Central memory CD8-positive, alpha-beta T cell (primary cell): ENCODE data around the gene PCGF3.
"Not testable (repeated sequence)": the region's sequence is repeated elsewhere in the genome, so short reads cannot be mapped to it uniquely, and the experiment has no call there.

ENCODE experiments used
- ATAC-seq: fragments of 150-1000 bp; cut with Tn5 transposase; replicated peaks from 2 replicates; pipeline ENCODE4 v1.10.0; 2022; ENCODE audit warnings: mild to moderate bottlenecking, moderate FRiP score, moderate number of reproducible peaks; ENCODE audit not compliant: poor library complexity, severe bottlenecking; ENCODE audit errors: extremely low read depth
- DNase-seq, 2 donors: peaks; one replicate each; pipeline ENCODE4 v3.0.0; 2021; ENCODE audit warnings: low spot score in 2 of 2
- H3K27ac Mint-ChIP-seq: one replicate; pipeline ENCODE4 v1.8.0; 2022; ENCODE audit warnings: low read depth, mild to moderate bottlenecking, moderate library complexity, mixed read lengths
- H3K27me3 Mint-ChIP-seq: one replicate; pipeline ENCODE4 v1.8.0; 2022; ENCODE audit warnings: mixed read lengths
- H3K36me3 Mint-ChIP-seq: one replicate; pipeline ENCODE4 v1.8.0; 2022; ENCODE audit warnings: mild to moderate bottlenecking, moderate library complexity, mixed read lengths; ENCODE audit not compliant: insufficient read depth
- H3K4me1 Mint-ChIP-seq: one replicate; pipeline ENCODE4 v1.8.0; 2022; ENCODE audit warnings: mixed read lengths
- H3K4me3 Mint-ChIP-seq: one replicate; pipeline ENCODE4 v1.8.0; 2022; ENCODE audit warnings: mild to moderate bottlenecking, moderate library complexity, mixed read lengths
- H3K9me3 Mint-ChIP-seq: one replicate; pipeline ENCODE4 v1.8.0; 2022; ENCODE audit warnings: mixed read lengths

The PCGF3 gene

GRCh38 chr4:688854-689681 is 16.6 kb upstream of the PCGF3 start, which contains the start of gene SLC49A3:
Gene SLC49A3, minus strand, starts transcription at chr4:689151. Its CDS starts 24 bp downstream, at chr4:689127.
- ATAC-seq (no peak), DNase-seq (no peak)
- no peak within 1 kb of the TSS for H3K4me3 Mint-ChIP-seq
- no peaks in the 10 kb centered on the region for H3K4me1 Mint-ChIP-seq
- H3K27me3 Mint-ChIP-seq: peaks cover 13% of the 10 kb centered on the region
- no peak within 1 kb of the TSS for H3K27ac Mint-ChIP-seq
- peaks cover 3% of the 10 kb centered on the region for H3K36me3 Mint-ChIP-seq
- no peaks in the 10 kb centered on the region for H3K9me3 Mint-ChIP-seq

GRCh38 chr4:689723-690122 is 15.9 kb upstream of the PCGF3 start:
- Mint-ChIP-seq H3K9me3 (no peaks in the 10 kb centered on the region), H3K36me3 (peaks cover 3% of the 10 kb centered on the region), H3K27ac (no peak overlapping the region), H3K4me1 (no peaks in the 10 kb centered on the region), H3K4me3 (no peak overlapping the region), H3K27me3 (peaks cover 20% of the 10 kb centered on the region)
- ATAC-seq: no peak
- DNase-seq: no peak

- Mint-ChIP-seq H3K27me3 (peaks cover 21% of the 10 kb centered on the region), H3K27ac (no peak overlapping the region), H3K4me3 (no peak overlapping the region), H3K9me3 (no peaks in the 10 kb centered on the region), H3K36me3 (peaks cover 2% of the 10 kb centered on the region), H3K4me1 (no peaks in the 10 kb centered on the region)
- DNase-seq (no peak), ATAC-seq (no peak)
Measured at GRCh38 chr4:692771-693554, 12.7 kb upstream of the PCGF3 start.

- not testable (repeated sequence) for H3K27ac Mint-ChIP-seq, H3K36me3 Mint-ChIP-seq, DNase-seq, H3K4me3 Mint-ChIP-seq, H3K9me3 Mint-ChIP-seq, H3K4me1 Mint-ChIP-seq, ATAC-seq
- H3K27me3 Mint-ChIP-seq: peaks cover 19% of the 10 kb centered on the region
Measured at GRCh38 chr4:694341-694940, 11.2 kb upstream of the PCGF3 start.

- Mint-ChIP-seq H3K36me3 (peaks cover 3% of the 10 kb centered on the region), H3K4me1 (peaks cover 5% of the 10 kb centered on the region), H3K27ac (no peak overlapping the region), H3K9me3 (no peaks in the 10 kb centered on the region), H3K27me3 (peaks cover 6% of the 10 kb centered on the region), H3K4me3 (no peak overlapping the region)
- DNase-seq (no peak), ATAC-seq (no peak)
Measured at GRCh38 chr4:699816-700580, 5.6 kb upstream of the PCGF3 start.

GRCh38 chr4:700587-701264 is 4.9 kb upstream of the PCGF3 start:
- H3K27me3 Mint-ChIP-seq: no peaks in the 10 kb centered on the region
- H3K27ac Mint-ChIP-seq: no peak overlapping the region
- ATAC-seq (no peak), DNase-seq (no peak)
- H3K4me1 Mint-ChIP-seq: peaks cover 10% of the 10 kb centered on the region
- no peaks in the 10 kb centered on the region for H3K9me3 Mint-ChIP-seq
- peaks cover 5% of the 10 kb centered on the region for H3K36me3 Mint-ChIP-seq
- H3K4me3 Mint-ChIP-seq: no peak overlapping the region

GRCh38 chr4:702618-703048 is 3.0 kb upstream of the PCGF3 start:
- Mint-ChIP-seq H3K36me3 (peaks cover 5% of the 10 kb centered on the region), H3K4me1 (peaks cover 10% of the 10 kb centered on the region), H3K27ac (no peak overlapping the region), H3K9me3 (no peaks in the 10 kb centered on the region), H3K27me3 (no peaks in the 10 kb centered on the region), H3K4me3 (no peak overlapping the region)
- no peak for ATAC-seq
- no peak for DNase-seq

- ATAC-seq (no peak), DNase-seq (no peak)
- H3K9me3 Mint-ChIP-seq: no peaks in the 10 kb centered on the region
- no peak overlapping the region for H3K27ac Mint-ChIP-seq
- H3K36me3 Mint-ChIP-seq: peaks cover 5% of the 10 kb centered on the region
- peaks cover 13% of the 10 kb centered on the region for H3K4me1 Mint-ChIP-seq
- H3K27me3 Mint-ChIP-seq: no peaks in the 10 kb centered on the region
- H3K4me3 Mint-ChIP-seq: no peak overlapping the region
Measured at GRCh38 chr4:703336-704197, 2.1 kb upstream of the PCGF3 start.

GRCh38 chr4:704198-704891 is 1.3 kb upstream of the PCGF3 start:
- Mint-ChIP-seq H3K27me3 (no peaks in the 10 kb centered on the region), H3K4me3 (peak overlapping the region; percentile 80), H3K9me3 (no peaks in the 10 kb centered on the region), H3K36me3 (peaks cover 5% of the 10 kb centered on the region), H3K4me1 (peaks cover 18% of the 10 kb centered on the region), H3K27ac (peak overlapping the region; percentile 76)
- ATAC-seq (no peak), DNase-seq (no peak)

- Mint-ChIP-seq H3K4me3 (peak overlapping the region; percentile 80), H3K9me3 (no peaks in the 10 kb centered on the region), H3K4me1 (peaks cover 19% of the 10 kb centered on the region), H3K27ac (peak overlapping the region; percentile 76), H3K36me3 (peaks cover 4% of the 10 kb centered on the region), H3K27me3 (no peaks in the 10 kb centered on the region)
- DNase-seq: no peak
- ATAC-seq: no peak
Measured at GRCh38 chr4:704971-705277, 708 bp upstream of the PCGF3 start.

- not testable (repeated sequence) for H3K4me3 Mint-ChIP-seq, H3K27me3 Mint-ChIP-seq, H3K27ac Mint-ChIP-seq, H3K36me3 Mint-ChIP-seq, H3K9me3 Mint-ChIP-seq, DNase-seq
- peaks cover 25% of the 10 kb centered on the region for H3K4me1 Mint-ChIP-seq
- ATAC-seq: peak; percentile 7
Measured at GRCh38 chr4:706083-706633, 526 bp downstream of the PCGF3 start.
